CD4-positive, CD25-positive, alpha-beta regulatory T cell (primary cell): ENCODE data around the gene DROSHA. TPM values are rescaled to one million over a fixed set of nuclear protein-coding genes. Genes with fewer than 3 reads are reported as not detected.

ENCODE experiments used
- ATAC-seq, 2 donors: fragments of 150-1000 bp; cut with Tn5 transposase; one replicate each; pipeline ENCODE4 v1.10.0; 2021; ENCODE audit warnings: low read depth in 2 of 2, moderate number of reproducible peaks in 2 of 2, moderate library complexity in 1 of 2
- DNase-seq, 3 donors: peaks; one replicate each; pipeline versions ENCODE4 v3.0.0 to v3.0.0-alpha.2; 2012 to 2022; ENCODE audit warnings: mixed read lengths in 1 of 3
- H3K27ac ChIP-seq: one replicate; pipeline ENCODE4 v1.7.0; 2013; ENCODE audit warnings: mild to moderate bottlenecking, low read length; ENCODE audit not compliant: insufficient read depth, poor library complexity, severe bottlenecking
- H3K27me3 ChIP-seq: one replicate; pipeline ENCODE4 v1.7.0; 2013; ENCODE audit warnings: low read length; ENCODE audit not compliant: control insufficient read depth, insufficient read depth
- H3K36me3 ChIP-seq: one replicate; pipeline ENCODE4 v1.7.0; 2013; ENCODE audit warnings: mild to moderate bottlenecking, low read length, moderate library complexity; ENCODE audit not compliant: control insufficient read depth, insufficient read depth
- H3K4me1 ChIP-seq: 2 replicates; pipeline ENCODE4 v1.7.0; 2013; ENCODE audit warnings: mild to moderate bottlenecking, low read length; ENCODE audit not compliant: insufficient read depth, control insufficient read depth, poor library complexity, severe bottlenecking
- H3K4me3 ChIP-seq: one replicate; pipeline ENCODE4 v1.7.0; 2013; ENCODE audit warnings: low read depth, mild to moderate bottlenecking, low read length, moderate library complexity
- H3K9me3 ChIP-seq, 2 experiments: 1 replicate in 1 of 2; 2 replicates in 1 of 2; pipeline ENCODE4 v1.7.0; 2013; ENCODE audit warnings: low read length in 2 of 2, mild to moderate bottlenecking in 1 of 2, moderate library complexity in 1 of 2; ENCODE audit not compliant: control insufficient read depth in 2 of 2
- H3K27ac Mint-ChIP-seq, 3 donors: one replicate each; pipeline ENCODE4 v1.8.0; 2020 to 2022; ENCODE audit warnings: mild to moderate bottlenecking in 3 of 3, mixed read lengths in 3 of 3, moderate library complexity in 2 of 3
- H3K27me3 Mint-ChIP-seq: one replicate; pipeline ENCODE4 v1.8.0; 2022; ENCODE audit warnings: mild to moderate bottlenecking, mixed read lengths
- H3K36me3 Mint-ChIP-seq: one replicate; pipeline ENCODE4 v1.8.0; 2020; ENCODE audit warnings: mixed read lengths
- H3K4me1 Mint-ChIP-seq, 4 donors: one replicate each; pipeline ENCODE4 v1.8.0; 2020 to 2022; ENCODE audit warnings: mixed read lengths in 4 of 4, mild to moderate bottlenecking in 1 of 4
- H3K4me3 Mint-ChIP-seq, 4 donors: one replicate each; pipeline ENCODE4 v1.8.0; 2020 to 2022; ENCODE audit warnings: mild to moderate bottlenecking in 4 of 4, mixed read lengths in 4 of 4, moderate library complexity in 3 of 4
- H3K9me3 Mint-ChIP-seq, 7 donors: one replicate each; pipeline ENCODE4 v1.8.0; 2020 to 2022; ENCODE audit warnings: mixed read lengths in 7 of 7, mild to moderate bottlenecking in 3 of 7, moderate library complexity in 2 of 7
- polyA plus RNA-seq, 4 donors: library from polyadenylated mRNA; unstranded; fragments of 300-500 nt; fragmentation: Illumina TruSeq; gene quantifications; one replicate each; pipeline ENCODE4 v1.2.3, GENCODE V29; 2021
- total RNA-seq: library from RNA; stranded (reverse); gene quantifications from one replicate; pipeline ENCODE4 v1.2.3, GENCODE V29; 2022

DROSHA gene
- total and polyA plus RNA-seq, 5 donors from 2014 or later: 14.2 to 57.6 (median 17.0) TPM

- H3K27me3 Mint-ChIP-seq: no peaks in the 10 kb centered on the region
- Histone ChIP-seq H3K9me3 (no peaks in the 10 kb centered on the region), H3K27ac (no peak overlapping the region), H3K36me3 (peaks cover 65% of the 10 kb centered on the region), H3K27me3 (no peaks in the 10 kb centered on the region), H3K4me1 (no peaks in the 10 kb centered on the region), H3K4me3 (no peak overlapping the region)
- peaks cover 0 to 3% (median 0%) of the 10 kb centered on the region in 7 donors for H3K9me3 Mint-ChIP-seq
- peaks cover 0 to 4% (median 0%) of the 10 kb centered on the region in 4 donors for H3K4me1 Mint-ChIP-seq
- ATAC-seq: no peak
- no peak overlapping the region for H3K27ac Mint-ChIP-seq
- H3K4me3 Mint-ChIP-seq: no peak overlapping the region
- DNase-seq: no peak
- H3K36me3 Mint-ChIP-seq: peaks cover 35% of the 10 kb centered on the region
Measured at GRCh38 chr5:31415960-31416359, 115.9 kb downstream of the DROSHA start.

GRCh38 chr5:31415009-31415923 is 116.6 kb downstream of the DROSHA start:
- Histone ChIP-seq H3K4me1 (no peaks in the 10 kb centered on the region), H3K4me3 (no peak overlapping the region), H3K27ac (no peak overlapping the region), H3K27me3 (no peaks in the 10 kb centered on the region), H3K36me3 (peaks cover 60% of the 10 kb centered on the region), H3K9me3 (no peaks in the 10 kb centered on the region)
- H3K4me3 Mint-ChIP-seq: no peak overlapping the region
- peaks cover 0 to 3% (median 0%) of the 10 kb centered on the region in 7 donors for H3K9me3 Mint-ChIP-seq
- H3K27ac Mint-ChIP-seq: no peak overlapping the region
- no peaks in the 10 kb centered on the region for H3K27me3 Mint-ChIP-seq
- peaks cover 0 to 4% (median 0%) of the 10 kb centered on the region in 4 donors for H3K4me1 Mint-ChIP-seq
- no peak for ATAC-seq
- DNase-seq: no peak
- H3K36me3 Mint-ChIP-seq: peaks cover 30% of the 10 kb centered on the region

GRCh38 chr5:31413030-31413812 is 118.7 kb downstream of the DROSHA start:
- Mint-ChIP-seq H3K27ac (peak overlapping the region in 1 of 3 donors; percentile 8), H3K4me3 (no peak overlapping the region), H3K27me3 (no peaks in the 10 kb centered on the region), H3K9me3 (peaks cover 0 to 3% (median 0%) of the 10 kb centered on the region in 7 donors), H3K36me3 (peaks cover 39% of the 10 kb centered on the region), H3K4me1 (peaks cover 0 to 4% (median 0%) of the 10 kb centered on the region in 4 donors)
- no peaks in the 10 kb centered on the region for H3K27me3 ChIP-seq
- DNase-seq: no peak
- no peak overlapping the region for H3K4me3 ChIP-seq
- no peaks in the 10 kb centered on the region for H3K9me3 ChIP-seq
- no peaks in the 10 kb centered on the region for H3K4me1 ChIP-seq
- H3K36me3 ChIP-seq: peaks cover 59% of the 10 kb centered on the region
- no peak overlapping the region for H3K27ac ChIP-seq
- no peak for ATAC-seq

GRCh38 chr5:31412324-31412723 is 119.6 kb downstream of the DROSHA start:
- Mint-ChIP-seq H3K4me1 (peaks cover 0 to 4% (median 0%) of the 10 kb centered on the region in 4 donors), H3K9me3 (peaks cover 0 to 3% (median 0%) of the 10 kb centered on the region in 7 donors), H3K27ac (no peak overlapping the region), H3K36me3 (peaks cover 46% of the 10 kb centered on the region), H3K4me3 (no peak overlapping the region), H3K27me3 (no peaks in the 10 kb centered on the region)
- Histone ChIP-seq H3K27ac (no peak overlapping the region), H3K9me3 (no peaks in the 10 kb centered on the region), H3K27me3 (no peaks in the 10 kb centered on the region), H3K4me3 (no peak overlapping the region), H3K36me3 (peaks cover 59% of the 10 kb centered on the region), H3K4me1 (no peaks in the 10 kb centered on the region)
- ATAC-seq (no peak), DNase-seq (no peak)

- H3K27me3 ChIP-seq: no peaks in the 10 kb centered on the region
- H3K27ac Mint-ChIP-seq: no peak overlapping the region
- H3K4me3 Mint-ChIP-seq: no peak overlapping the region
- peaks cover 0 to 4% (median 0%) of the 10 kb centered on the region in 4 donors for H3K4me1 Mint-ChIP-seq
- peaks cover 52% of the 10 kb centered on the region for H3K36me3 ChIP-seq
- DNase-seq (no peak), ATAC-seq (no peak)
- H3K27ac ChIP-seq: no peak overlapping the region
- no peaks in the 10 kb centered on the region for H3K9me3 ChIP-seq
- H3K36me3 Mint-ChIP-seq: peaks cover 58% of the 10 kb centered on the region
- no peaks in the 10 kb centered on the region for H3K27me3 Mint-ChIP-seq
- H3K4me3 ChIP-seq: no peak overlapping the region
- no peaks in the 10 kb centered on the region for H3K4me1 ChIP-seq
- peaks cover 0 to 3% (median 0%) of the 10 kb centered on the region in 7 donors for H3K9me3 Mint-ChIP-seq
Measured at GRCh38 chr5:31410089-31410488, 121.8 kb downstream of the DROSHA start.

GRCh38 chr5:31408814-31409213 is 123.1 kb downstream of the DROSHA start:
- no peaks in the 10 kb centered on the region for H3K4me1 ChIP-seq
- Mint-ChIP-seq H3K36me3 (peaks cover 61% of the 10 kb centered on the region), H3K27ac (peak overlapping the region in 1 of 3 donors; percentile 20), H3K4me1 (peaks cover 0 to 4% (median 0%) of the 10 kb centered on the region in 4 donors), H3K9me3 (peaks cover 0 to 3% (median 0%) of the 10 kb centered on the region in 7 donors), H3K4me3 (no peak overlapping the region), H3K27me3 (no peaks in the 10 kb centered on the region)
- no peak overlapping the region for H3K27ac ChIP-seq
- no peak for DNase-seq
- no peaks in the 10 kb centered on the region for H3K9me3 ChIP-seq
- ATAC-seq: no peak
- peaks cover 59% of the 10 kb centered on the region for H3K36me3 ChIP-seq
- no peak overlapping the region for H3K4me3 ChIP-seq
- no peaks in the 10 kb centered on the region for H3K27me3 ChIP-seq

- H3K36me3 ChIP-seq: peaks cover 55% of the 10 kb centered on the region
- ATAC-seq (no peak), DNase-seq (no peak)
- no peak overlapping the region for H3K4me3 ChIP-seq
- Mint-ChIP-seq H3K9me3 (peaks cover 0 to 3% (median 0%) of the 10 kb centered on the region in 7 donors), H3K4me1 (peaks cover 0 to 4% (median 0%) of the 10 kb centered on the region in 4 donors), H3K36me3 (peaks cover 57% of the 10 kb centered on the region), H3K27ac (no peak overlapping the region), H3K4me3 (no peak overlapping the region), H3K27me3 (no peaks in the 10 kb centered on the region)
- H3K27me3 ChIP-seq: no peaks in the 10 kb centered on the region
- no peaks in the 10 kb centered on the region for H3K4me1 ChIP-seq
- no peak overlapping the region for H3K27ac ChIP-seq
- H3K9me3 ChIP-seq: no peaks in the 10 kb centered on the region
Measured at GRCh38 chr5:31407921-31408693, 123.8 kb downstream of the DROSHA start.
